Right atrium auricular region (tissue), 2 donors: ENCODE measurements around the gene NPRL2. TPM values are rescaled to one million over a fixed set of nuclear protein-coding genes. Genes with fewer than 3 reads are reported as not detected.
A peak's percentile ranks its signal among the peaks of the same experiment; 100 is the strongest.
"Not testable (repeated sequence)": the region's sequence is repeated elsewhere in the genome, so short reads cannot be mapped to it uniquely, and the experiment has no call there.

ENCODE experiments used
- DNase-seq: peaks from one replicate; pipeline ENCODE4 v3.0.0-alpha.2; 2019; ENCODE audit warnings: low spot score
- H3K27ac ChIP-seq, 2 donors: fragments of 200-600 bp; sonication (generic); 1 replicate in 1 of 2; 2 replicates in 1 of 2; pipeline ENCODE4 v1.5.1; 2016 to 2019
- H3K27me3 ChIP-seq, 2 donors: fragments of 200-600 bp; sonication (generic); one replicate each; pipeline versions ENCODE4 v1.5.1 to v1.6.0; 2017 to 2019
- H3K36me3 ChIP-seq: fragments of 200-600 bp; sonication (generic); one replicate; pipeline ENCODE4 v1.5.1; 2016
- H3K4me1 ChIP-seq, 2 donors: fragments of 200-600 bp; sonication (generic); one replicate each; pipeline versions ENCODE4 v1.5.1 to v1.6.0; 2017 to 2019
- H3K4me3 ChIP-seq, 2 donors: fragments of 200-600 bp; sonication (generic); 1 replicate in 1 of 2; 2 replicates in 1 of 2; pipeline ENCODE4 v1.5.1; 2017 to 2019; ENCODE audit warnings: mild to moderate bottlenecking in 1 of 2, moderate library complexity in 1 of 2
- H3K9me3 ChIP-seq, 2 donors: fragments of 200-600 bp; sonication (generic); one replicate each; pipeline ENCODE4 v1.5.1; 2019
- CTCF ChIP-seq, 2 donors: fragments of 200-600 bp; sonication (generic); IDR thresholded peaks; one replicate each; pipeline ENCODE4 v1.5.1; 2019; ENCODE audit warnings: antibody characterized with exemption in 2 of 2
- total RNA-seq, 2 donors: library from RNA; depleted of rRNA; stranded (reverse); fragments of >200 nt; gene quantifications; one replicate each; pipeline ENCODE4 v1.1.0, GENCODE V29; 2016

Gene NPRL2
- total RNA-seq, 2 donors from 2014 or later, result 12.5 to 20.3 TPM

GRCh38 chr3:50316657-50317242 is 33.8 kb downstream of the NPRL2 start:
- H3K36me3 ChIP-seq, result peaks cover 26% of the 10 kb centered on the region
- H3K27me3 ChIP-seq, result no peaks in the 10 kb centered on the region
- peaks cover 0 to 44% of the 10 kb centered on the region in 2 donors for H3K4me1 ChIP-seq
- no peak overlapping the region for H3K4me3 ChIP-seq
- no peak for DNase-seq
- peak overlapping the region in 1 of 2 donors; percentile 93 for H3K27ac ChIP-seq
- no peaks in the 10 kb centered on the region for H3K9me3 ChIP-seq
- TF ChIP-seq CTCF (IDR thresholded peaks at IDR 0.05), result no peak

- no peaks in the 10 kb centered on the region for H3K9me3 ChIP-seq
- no peaks in the 10 kb centered on the region for H3K27me3 ChIP-seq
- peaks cover 26% of the 10 kb centered on the region for H3K36me3 ChIP-seq
- no peak overlapping the region for H3K27ac ChIP-seq
- TF ChIP-seq CTCF (IDR thresholded peaks at IDR 0.05), result no peak
- no peak overlapping the region for H3K4me3 ChIP-seq
- no peak for DNase-seq
- peaks cover 0 to 34% of the 10 kb centered on the region in 2 donors for H3K4me1 ChIP-seq
These were observed 35.8 kb downstream of the NPRL2 start for GRCh38 chr3:50314816-50315215.

- no peak for DNase-seq
- peaks cover 26% of the 10 kb centered on the region for H3K36me3 ChIP-seq
- no peak overlapping the region for H3K27ac ChIP-seq
- H3K4me1 ChIP-seq, result peaks cover 0 to 29% of the 10 kb centered on the region in 2 donors
- no peak for TF ChIP-seq CTCF (IDR thresholded peaks at IDR 0.05)
- no peak overlapping the region for H3K4me3 ChIP-seq
- H3K27me3 ChIP-seq, result no peaks in the 10 kb centered on the region
- H3K9me3 ChIP-seq, result no peaks in the 10 kb centered on the region
These were observed 36.2 kb downstream of the NPRL2 start for GRCh38 chr3:50314342-50314741.

GRCh38 chr3:50312041-50312440 is 38.5 kb downstream of the NPRL2 start:
- H3K27me3 ChIP-seq, DNase-seq, H3K4me3 ChIP-seq, H3K9me3 ChIP-seq, H3K36me3 ChIP-seq, H3K27ac ChIP-seq, H3K4me1 ChIP-seq: not testable (repeated sequence)

GRCh38 chr3:50304601-50305000 is 46.0 kb downstream of the NPRL2 start:
- Histone ChIP-seq H3K27me3 (no peaks in the 10 kb centered on the region), H3K4me1 (peaks cover 0 to 37% of the 10 kb centered on the region in 2 donors), H3K36me3 (no peaks in the 10 kb centered on the region), H3K9me3 (no peaks in the 10 kb centered on the region), H3K27ac (no peak overlapping the region), H3K4me3 (no peak overlapping the region)
- DNase-seq, result no peak
- TF ChIP-seq CTCF (IDR thresholded peaks at IDR 0.05), result no peak

- Histone ChIP-seq H3K27ac (peak within 1 kb of the TSS; percentile 89 to 90), H3K36me3 (no peaks in the 10 kb centered on the region), H3K4me3 (peak within 1 kb of the TSS; percentile 42 to 43), H3K27me3 (no peaks in the 10 kb centered on the region), H3K9me3 (no peaks in the 10 kb centered on the region), H3K4me1 (peaks cover 0 to 45% of the 10 kb centered on the region in 2 donors)
- peak; percentile 90 for DNase-seq
- TF ChIP-seq CTCF (IDR thresholded peaks at IDR 0.05), result peak in 1 of 2 donors; percentile 35
These were observed 47.4 kb downstream of the NPRL2 start, which contains the start of gene HYAL1 for GRCh38 chr3:50303013-50303815. TSS of gene HYAL1 (minus strand) at chr3:50303574. CDS start at chr3:50302956, 618 bp downstream.
